ENCODE measurements around the gene SCGB3A2.
A peak's percentile ranks its signal among the peaks of the same experiment; 100 is the strongest.
"Not testable (repeated sequence)": the region's sequence is repeated elsewhere in the genome, so short reads cannot be mapped to it uniquely, and the experiment has no call there.

The SCGB3A2 gene

GRCh38 chr5:147869112-147869511, 9.4 kb upstream of the SCGB3A2 start:
- DNase-seq: no peak

- DNase-seq: not testable (repeated sequence)
Measured at GRCh38 chr5:147869892-147870291, 8.6 kb upstream of the SCGB3A2 start.

- not testable (repeated sequence) for DNase-seq
Measured at GRCh38 chr5:147871980-147872549, 6.4 kb upstream of the SCGB3A2 start.

GRCh38 chr5:147872744-147873435, 5.6 kb upstream of the SCGB3A2 start:
- DNase-seq: not testable (repeated sequence)

GRCh38 chr5:147874118-147874875, 4.2 kb upstream of the SCGB3A2 start:
- DNase-seq: not testable (repeated sequence)

DNA sequence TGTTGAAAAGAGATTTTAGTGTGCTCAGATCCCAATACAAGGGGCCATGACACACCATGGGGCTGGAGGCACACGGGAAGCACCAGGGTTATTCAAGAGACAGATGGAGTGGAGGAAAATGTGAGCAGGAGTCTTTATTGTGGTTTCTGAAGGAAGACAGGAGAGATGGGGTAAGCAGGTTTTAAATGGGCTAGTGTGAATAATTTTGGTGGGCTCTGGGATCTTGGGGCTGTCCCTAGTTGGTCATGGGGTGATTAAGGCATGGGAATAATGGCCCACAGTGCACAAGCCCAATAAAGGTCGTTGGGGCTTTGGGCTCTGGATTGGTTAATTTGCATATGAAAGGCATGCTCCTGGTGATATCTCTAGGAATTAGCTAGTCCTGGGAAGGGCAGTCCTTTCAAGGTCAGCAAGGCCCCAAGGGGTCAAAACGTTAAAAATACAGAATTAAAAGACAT, 3.6 kb upstream of the SCGB3A2 start:
- no peak for DNase-seq

DNA sequence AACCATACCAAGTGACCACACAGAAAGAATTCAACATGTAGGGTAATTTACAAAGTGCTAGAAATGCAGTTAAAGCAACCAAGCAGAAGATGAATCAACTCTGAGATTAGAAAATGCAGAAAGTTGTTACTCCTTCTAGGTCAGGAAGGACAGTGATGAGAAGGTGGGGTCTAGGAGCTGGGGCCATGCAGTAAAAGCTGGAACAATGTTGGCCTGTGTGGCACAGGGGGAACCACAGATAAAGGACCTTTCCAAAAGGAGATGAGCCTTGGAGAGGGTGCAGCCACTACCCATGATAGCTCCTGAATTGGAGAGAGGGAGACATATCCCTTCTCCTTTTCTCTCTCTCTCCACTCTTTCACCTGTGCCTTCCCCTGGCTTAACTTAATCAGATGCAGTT, 2.4 kb upstream of the SCGB3A2 start:
- DNase-seq: no peak

- DNase-seq: no peak
Measured at GRCh38 chr5:147876626-147877025, 1.9 kb upstream of the SCGB3A2 start.

DNA sequence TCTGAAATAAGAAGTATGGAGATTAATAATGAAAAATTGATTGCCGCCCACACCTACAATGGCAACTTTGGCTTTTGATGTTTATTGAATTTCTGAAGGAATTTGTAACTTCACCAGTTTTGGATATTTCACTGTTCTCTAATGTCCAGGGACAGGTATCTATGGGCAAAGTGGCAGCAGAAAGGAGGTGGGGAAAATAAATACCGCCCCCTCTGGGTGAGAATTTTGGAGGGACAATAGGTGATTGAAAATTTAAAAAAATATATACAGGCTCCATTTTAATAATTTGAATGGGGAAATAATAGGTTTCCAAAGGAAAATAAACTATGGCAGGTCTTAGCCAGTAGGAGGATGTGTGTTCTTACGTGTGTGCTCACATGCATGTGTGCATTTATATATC, 1.3 kb downstream of the SCGB3A2 start:
- no peak for DNase-seq

DNA sequence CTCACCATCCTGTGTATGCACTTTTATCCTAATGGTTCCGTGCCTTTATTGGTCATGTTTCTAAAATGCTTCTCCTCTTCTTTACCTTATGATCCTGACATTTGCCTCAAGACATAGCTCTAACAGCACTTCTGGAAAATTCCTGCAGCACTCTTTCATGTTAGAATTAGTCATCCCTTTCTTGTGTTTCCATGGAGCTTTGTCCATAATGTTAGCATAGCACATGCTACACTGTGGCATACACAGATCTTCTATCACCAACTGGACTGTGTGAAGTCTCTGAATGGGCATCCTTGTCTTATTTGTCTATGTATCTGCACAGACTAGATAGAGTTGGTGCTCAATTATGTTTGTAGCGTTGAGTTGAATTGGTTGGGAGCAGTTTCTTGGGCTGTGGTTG, 2.0 kb downstream of the SCGB3A2 start:
- no peak for DNase-seq

DNA sequence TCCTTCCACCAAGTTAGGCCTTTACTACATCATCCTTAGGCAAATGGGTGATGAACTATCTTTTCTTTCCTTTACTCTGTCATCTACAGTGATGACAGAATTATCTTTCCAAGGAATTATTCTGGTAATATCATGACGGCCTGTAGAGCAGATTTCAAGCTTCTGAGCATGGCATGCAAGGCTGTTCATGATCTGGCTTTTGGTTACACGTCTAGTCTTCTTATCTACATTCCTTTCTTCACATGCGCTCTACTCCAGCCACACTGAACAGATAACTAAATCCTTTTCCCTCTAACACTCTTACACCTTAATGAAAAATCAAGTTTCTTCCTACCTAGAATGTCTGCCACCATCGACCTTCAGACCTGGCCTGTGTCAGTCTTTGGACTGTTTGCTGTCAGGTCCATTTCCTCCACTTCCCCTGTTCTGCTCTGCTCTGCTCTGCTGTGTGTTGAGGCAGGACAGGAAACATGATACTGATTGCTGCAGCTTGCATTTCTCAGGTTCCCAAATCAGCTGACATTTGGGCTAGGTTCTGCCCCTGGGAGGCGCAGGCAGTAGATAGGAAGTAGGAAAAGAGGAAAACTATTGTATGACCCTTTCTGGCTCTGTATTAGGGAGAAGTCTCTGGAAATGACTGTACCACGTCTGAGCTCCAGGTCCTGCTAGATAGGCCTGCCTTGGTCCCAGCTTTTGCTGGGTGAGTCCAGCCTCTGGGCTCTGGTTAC, 4.2 kb downstream of the SCGB3A2 start:
- no peak for DNase-seq

DNA sequence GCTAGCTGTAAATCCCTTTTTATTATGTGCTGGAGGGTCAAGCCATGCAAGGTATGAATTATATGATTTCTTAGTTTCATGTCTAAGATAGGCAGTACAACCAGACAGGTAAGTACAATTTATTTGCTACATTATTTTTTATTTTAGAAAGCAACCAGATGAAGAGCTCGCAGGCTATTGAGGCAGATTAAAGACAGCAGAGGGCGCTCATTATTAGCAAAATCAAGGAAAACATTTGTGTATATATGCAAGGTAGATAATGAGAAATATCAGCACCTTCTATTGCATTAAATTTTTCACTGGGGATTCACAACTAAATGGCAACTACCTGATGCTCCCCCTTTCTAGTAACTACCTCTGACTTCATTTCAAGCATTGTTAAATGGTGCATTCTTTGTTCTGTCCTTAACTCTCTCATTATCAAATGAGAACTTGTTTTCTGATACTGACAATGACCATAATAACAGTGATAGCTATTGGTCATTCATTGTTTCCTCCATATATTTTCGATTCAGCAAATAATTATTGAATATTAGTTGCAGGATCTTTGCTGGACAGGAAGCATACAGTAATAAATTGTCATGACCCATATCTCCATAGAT, 8.6 kb downstream of the SCGB3A2 start:
- DNase-seq: peak; percentile 10

DNA sequence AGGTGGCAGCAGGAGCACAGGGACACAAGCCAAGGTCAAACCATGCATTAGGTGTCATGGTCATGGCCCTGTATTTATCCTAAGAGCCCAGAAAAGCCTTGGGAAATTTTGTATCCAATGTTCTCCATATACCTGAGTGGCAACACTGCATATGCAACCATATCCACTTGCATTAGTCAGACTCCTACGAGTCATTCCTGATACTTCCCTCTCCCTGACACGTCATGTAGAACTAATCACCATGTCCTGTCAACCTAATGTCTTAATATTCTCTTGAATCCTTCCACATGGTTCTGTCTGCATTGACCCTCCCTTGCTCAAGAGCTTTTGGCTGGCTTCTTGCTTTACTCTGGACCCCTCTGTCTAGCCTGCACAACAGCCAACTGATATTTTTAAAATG, 9.4 kb downstream of the SCGB3A2 start:
- no peak for DNase-seq

DNA sequence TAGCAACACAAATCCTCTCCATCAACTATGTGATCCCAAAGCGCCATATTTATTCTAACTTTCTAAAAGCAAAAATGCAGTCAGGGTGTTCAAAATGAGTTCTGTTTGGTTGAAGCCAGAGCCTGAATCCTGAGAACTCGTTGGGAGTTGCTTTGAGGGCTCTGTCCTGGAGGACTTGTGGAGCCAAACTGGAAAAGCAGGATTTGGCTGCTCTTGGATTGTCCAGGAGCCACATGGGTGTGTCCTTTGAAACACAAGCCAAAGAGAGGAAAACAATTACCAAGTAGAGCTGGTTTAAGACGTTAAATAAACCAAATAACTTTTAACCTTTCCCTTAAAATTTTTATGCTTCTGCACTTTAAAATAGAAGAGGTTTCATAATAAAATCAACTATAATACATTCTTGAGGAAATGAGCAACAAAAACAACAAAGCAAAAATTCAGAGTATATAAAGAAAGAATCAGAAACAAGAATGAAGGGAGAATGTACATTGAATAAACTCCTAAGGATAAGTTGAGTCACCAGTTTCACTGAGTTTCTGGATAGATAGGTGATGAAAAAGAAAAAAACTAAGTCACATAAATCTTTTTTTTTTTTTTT, 14.3 kb downstream of the SCGB3A2 start:
- DNase-seq: no peak

- DNase-seq: no peak
Measured at GRCh38 chr5:147893820-147894219, 15.3 kb downstream of the SCGB3A2 start.

DNA sequence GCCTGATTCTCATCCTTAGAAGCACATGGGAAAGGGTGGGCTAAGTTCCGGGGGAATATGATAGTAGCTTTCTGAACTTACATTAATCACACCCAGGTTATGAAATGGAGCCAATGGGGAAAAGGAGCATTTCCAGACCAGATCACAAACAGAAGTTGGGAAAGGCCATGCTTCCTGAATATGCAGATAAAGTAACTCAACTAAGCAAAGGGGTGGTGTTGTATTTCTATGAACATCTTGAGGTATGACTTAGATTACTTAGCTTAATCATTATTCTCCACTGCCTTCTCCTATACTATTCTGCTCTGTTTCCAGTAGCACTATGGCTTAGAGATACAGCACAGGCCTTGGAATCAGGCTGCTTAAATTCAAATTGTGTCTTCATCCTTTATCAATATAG, 17.4 kb downstream of the SCGB3A2 start:
- no peak for DNase-seq

DNA sequence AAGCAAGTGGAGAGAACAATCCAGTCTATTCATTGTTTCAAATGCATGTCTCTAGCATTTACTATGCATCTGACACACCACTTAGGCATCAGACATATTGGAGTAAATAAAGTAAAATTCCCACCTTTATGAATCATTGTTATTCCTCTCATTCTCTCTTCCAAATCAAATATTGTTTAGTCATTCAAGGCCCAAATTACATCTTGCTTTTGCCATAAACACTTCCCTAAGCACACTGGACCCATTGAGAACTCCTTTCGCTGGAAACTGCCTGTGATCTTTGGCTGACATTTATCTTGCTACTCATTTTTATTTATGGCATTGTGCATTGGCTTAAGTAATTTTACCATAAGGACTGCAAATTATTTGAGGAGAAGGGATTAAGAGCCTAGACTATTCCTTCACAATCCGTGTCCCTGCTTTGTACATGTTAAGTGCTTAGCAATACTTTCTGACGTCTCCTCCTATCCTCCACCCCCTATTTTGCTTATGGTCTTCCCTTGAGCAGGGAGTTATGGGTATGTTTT, 20.4 kb downstream of the SCGB3A2 start:
- DNase-seq: no peak

- no peak for DNase-seq
Measured at GRCh38 chr5:147901599-147902039, 23.1 kb downstream of the SCGB3A2 start.

GRCh38 chr5:147902609-147903115, 24.2 kb downstream of the SCGB3A2 start:
- DNase-seq: no peak

DNA sequence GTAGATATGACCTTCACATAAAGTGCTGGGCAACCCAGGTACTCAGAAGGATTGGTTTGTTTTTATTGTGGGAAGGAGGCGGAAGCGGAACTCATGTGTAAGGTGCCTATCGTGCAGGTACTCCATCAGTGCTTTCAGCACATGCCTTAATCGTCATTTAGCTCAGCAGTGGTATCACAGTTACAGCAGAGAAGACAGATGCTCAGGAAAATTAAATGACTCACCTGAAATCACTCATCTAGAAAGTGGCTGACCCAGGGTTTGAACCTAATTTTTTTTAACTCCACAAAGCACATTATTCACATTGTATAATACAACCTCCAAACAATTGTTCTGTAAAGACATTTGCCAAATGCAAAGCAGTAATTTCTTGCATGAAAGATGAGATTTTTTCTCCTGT, 25.6 kb downstream of the SCGB3A2 start:
- DNase-seq: no peak

DNA sequence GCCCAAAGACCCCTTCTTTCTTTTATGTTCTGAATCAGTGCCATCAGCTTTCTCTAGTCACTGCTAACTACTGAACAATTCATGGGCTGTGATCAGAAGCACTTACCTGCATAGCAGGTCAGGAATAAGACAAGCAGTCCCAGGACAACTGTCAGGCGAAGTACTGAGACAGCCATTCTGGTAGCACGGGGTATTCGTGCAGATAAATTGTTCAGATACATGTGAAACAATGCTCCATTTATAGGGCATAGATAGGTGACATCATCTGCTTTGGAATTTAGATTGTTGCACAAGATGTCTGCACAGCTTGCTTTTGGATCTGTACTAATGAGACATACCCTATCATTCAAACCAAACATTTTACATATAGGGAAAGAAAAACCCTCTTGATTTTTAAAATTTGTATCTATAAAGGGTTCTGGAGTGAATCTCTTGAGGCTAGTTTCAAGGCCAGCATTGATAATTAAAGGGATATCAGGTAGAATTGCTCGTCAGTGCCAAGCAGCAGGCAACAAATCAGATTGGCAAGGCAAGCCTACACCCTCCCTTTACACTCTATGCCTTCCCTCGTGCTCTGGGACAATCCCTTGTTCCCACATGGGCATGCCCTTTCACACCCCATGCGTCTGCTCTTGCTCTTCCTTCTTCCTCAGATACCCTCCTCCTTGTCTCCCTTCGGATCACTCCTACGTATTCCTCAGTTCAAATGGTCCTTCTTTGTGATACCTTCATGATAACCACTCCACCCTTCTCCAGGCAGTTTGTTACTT, 28.0 kb downstream of the SCGB3A2 start, which contains the start of gene C5orf46:
Gene C5orf46, minus strand, starts transcription at position 213 of the 770 bp plus-strand sequence. Its CDS starts 37 bp downstream, at position 176.
- no peak for DNase-seq
